ENCODE data around the gene GPR146. TPM values are rescaled to one million over a fixed set of nuclear protein-coding genes. Genes with fewer than 3 reads are reported as not detected.

The GPR146 gene
- total and polyA plus RNA-seq, 2 of the 4 experiments (the other 2 are of a cell fraction): 2.2 to 3.4 TPM

DNA sequence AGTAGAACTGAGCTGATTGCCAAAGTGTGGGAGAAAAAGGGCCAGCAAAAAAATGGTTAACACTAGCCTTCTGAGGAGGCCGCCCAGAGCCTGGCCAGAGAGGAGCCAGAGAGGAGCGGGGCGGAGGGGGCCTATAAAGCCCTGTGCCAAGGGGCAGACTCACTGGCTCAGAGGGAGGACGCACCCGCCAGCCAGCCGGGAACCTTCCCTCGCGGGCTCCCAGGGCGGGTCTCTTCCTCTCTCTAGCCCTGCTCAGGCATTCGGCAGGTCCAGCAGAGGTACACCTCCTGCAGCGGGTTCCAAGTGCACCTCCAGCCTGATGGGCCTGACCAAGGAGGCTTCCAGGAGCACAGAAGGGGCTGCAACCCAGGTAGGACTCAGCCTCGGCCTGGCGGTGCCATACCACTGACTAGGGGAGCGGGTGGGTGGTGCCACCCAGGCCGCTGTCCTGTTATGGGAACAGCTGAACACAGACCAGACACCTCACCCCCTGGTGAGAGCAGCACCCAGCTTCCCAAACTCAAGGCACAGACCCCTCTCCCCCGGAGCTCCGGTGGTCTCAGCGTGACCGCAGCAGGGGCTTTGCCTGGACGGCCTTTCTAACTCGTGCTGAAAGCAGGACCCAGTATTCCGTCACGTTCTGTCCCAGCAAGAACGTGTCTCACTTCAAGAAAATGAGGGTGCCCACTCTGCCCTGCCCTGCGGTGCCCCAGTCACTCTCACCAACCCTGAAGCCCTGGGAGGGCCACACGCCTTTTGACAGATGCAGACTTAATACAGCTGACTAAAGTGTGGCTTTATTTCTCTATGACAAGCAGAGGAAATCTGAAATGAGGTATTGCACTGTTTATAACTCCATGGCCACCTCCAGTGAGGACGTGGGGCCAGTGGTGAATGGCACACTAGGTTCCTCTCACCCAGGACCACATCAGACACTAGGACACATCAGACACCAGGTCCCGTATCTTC lies 43.9 kb downstream of the GPR146 start, which contains the start of gene GPER1:
Gene GPER1 (plus strand): TSS at position 162 of the 969 bp plus-strand sequence. CDS start 3,616 bp downstream, outside the sequence.
- H2BK120ac ChIP-seq (ENCODE audit: low read depth, low read length): peak within 1 kb of the TSS; percentile 61
- dilution Hi-C loops (cut with HindIII; ENCODE audit: low sequenced_read_pairs, unreplicated experiment) (no loop called here), intact Hi-C loops (cut with micrococcal nuclease) (loop anchor here (1.0 to 5.0 kb wide), 3 partner anchors 35 to 88 kb away; a partner anchor contains a TSS), in situ Hi-C loops (cut with MboI; ENCODE audit: low sequenced_read_pairs) (no loop called here)
- peak; percentile 24 for DNase-seq
- peak; percentile 56 for ATAC-seq (ENCODE audit: low read depth)
- no peak within 1 kb of the TSS for H2BK5ac ChIP-seq (ENCODE audit: low read depth, low read length, poor library complexity, severe bottlenecking)
- H4K20me1 ChIP-seq (ENCODE audit: insufficient read depth, low read length): peaks cover 28% of the 10 kb centered on the region
- H4K8ac ChIP-seq (ENCODE audit: low read depth in 2 of 2, low read length in 2 of 2): peak within 1 kb of the TSS; percentile 61 to 80; a peak in 2 of 4 replicates
- H3K4me1 ChIP-seq (ENCODE audit: control insufficient read depth, insufficient read depth, low read length): peaks cover 26% of the 10 kb centered on the region
- WGBS, 2 experiments (ENCODE audit: extremely low coverage in 2 of 2, insufficient read length in 1 of 2): 33% methylated on average over 12 of the region's 28 CpGs; no CpG with 5 or more reads in 1 of the 2 experiments
- peak within 1 kb of the TSS; percentile 91 for H3K4me2 ChIP-seq (ENCODE audit: low read depth, low read length)
- H3K27me3 ChIP-seq (ENCODE audit: control insufficient read depth, insufficient read depth, low read length): no peaks in the 10 kb centered on the region
- peak within 1 kb of the TSS; percentile 75 for H3K4ac ChIP-seq (ENCODE audit: low read depth, low read length)
- POLR2A ChIA-PET (ENCODE audit: unreplicated experiment): no interaction called here
- no TSS peak for BruUV-seq (replicated peaks)
- H2BK20ac ChIP-seq (ENCODE audit: low read depth, low read length): peak within 1 kb of the TSS; percentile 41; the same call in 1 of the 2 replicates
- H3K79me1 ChIP-seq (ENCODE audit: low read depth in 1 of 2, low read length in 2 of 2): peaks cover 0 to 20% of the 10 kb centered on the region in 2 experiments; a peak in 2 of 4 replicates
- no peak within 1 kb of the TSS for H3K9ac ChIP-seq (ENCODE audit: low read depth, low read length)
- peaks cover 7% of the 10 kb centered on the region for H3K9me1 ChIP-seq (ENCODE audit: insufficient read depth, low read length)
- H3K36me3 ChIP-seq (ENCODE audit: control insufficient read depth, insufficient read depth, low read length): peaks cover 4% of the 10 kb centered on the region; the same call in 1 of the 2 replicates
- H3K9me3 ChIP-seq (ENCODE audit: control insufficient read depth, insufficient read depth, low read length): no peaks in the 10 kb centered on the region
- H3K4me3 ChIP-seq (ENCODE audit: insufficient read depth, low read depth, low read length): peak within 1 kb of the TSS; percentile 47
- peak within 1 kb of the TSS; percentile 5; the same call in 1 of the 3 replicates for H2BK15ac ChIP-seq (ENCODE audit: low read depth, low read length)
- peak within 1 kb of the TSS; percentile 93 for H2AFZ ChIP-seq (replicated peaks; ENCODE audit: low read length, poor library complexity)
- peak within 1 kb of the TSS; percentile 86 for H2AK9ac ChIP-seq (replicated peaks; ENCODE audit: low read depth, low read length, poor library complexity)
- TF ChIP-seq BHLHE40 (IDR thresholded peaks at IDR 0.05; ENCODE audit: low read depth, low read length) (0 out of 2 replicates have a peak, but pooled peaks have one; percentile 8), MXI1 (IDR thresholded peaks at IDR 0.05; ENCODE audit: borderline replicate concordance, low read depth, low read length) (no peak), NFE2L2 (IDR thresholded peaks at IDR 0.05; ENCODE audit: low read depth, low read length) (no peak), SMC3 (IDR thresholded peaks at IDR 0.05; ENCODE audit: low read depth, low read length) (no peak), RAD21 (IDR thresholded peaks at IDR 0.05; ENCODE audit: low read length) (no peak), RCOR1 (IDR thresholded peaks at IDR 0.05; ENCODE audit: insufficient replicate concordance, low read length) (no peak)
- H3K56ac ChIP-seq (ENCODE audit: extremely low read depth, insufficient read depth, low read length): no peak within 1 kb of the TSS
- peak within 1 kb of the TSS; percentile 79 for H3K23ac ChIP-seq (ENCODE audit: low read depth, low read length)
- H2AK5ac ChIP-seq (ENCODE audit: low read depth, low read length): peak within 1 kb of the TSS; percentile 83
- H4K5ac ChIP-seq (ENCODE audit: low read depth, low read length): no peak within 1 kb of the TSS; the same call in 1 of the 2 replicates
- H3K27ac ChIP-seq (ENCODE audit: insufficient read depth, low read length): peak within 1 kb of the TSS; percentile 7; the same call in 1 of the 2 replicates
- H3K14ac ChIP-seq (replicated peaks; ENCODE audit: low read depth, low read length): peak within 1 kb of the TSS; percentile 73
- CTCF ChIA-PET: interaction anchor here (0.6 kb wide), 1 partner anchor 24 kb away, joined by 3 read pairs; no protein-coding TSS in a partner anchor
- H3K18ac ChIP-seq (ENCODE audit: low read depth, low read length): no peak within 1 kb of the TSS
- H4K91ac ChIP-seq (ENCODE audit: insufficient read depth, low read depth, low read length): peak within 1 kb of the TSS; percentile 34; the same call in 1 of the 2 replicates
